Activated CD4-positive, alpha-beta T cell treated with anti-CD3 and anti-CD28 coated beads, Interleukin-2, amount 50 U/mL, for 48 hours (primary cell): ENCODE measurements around the gene ALG1.
A peak's percentile ranks its signal among the peaks of the same experiment; 100 is the strongest.
"Not testable (repeated sequence)": the region's sequence is repeated elsewhere in the genome, so short reads cannot be mapped to it uniquely, and the experiment has no call there.

Source experiments
- DNase-seq, 2 experiments: peaks; one replicate each; pipeline ENCODE4 v3.0.0-alpha.2; 2020

The ALG1 gene

DNA sequence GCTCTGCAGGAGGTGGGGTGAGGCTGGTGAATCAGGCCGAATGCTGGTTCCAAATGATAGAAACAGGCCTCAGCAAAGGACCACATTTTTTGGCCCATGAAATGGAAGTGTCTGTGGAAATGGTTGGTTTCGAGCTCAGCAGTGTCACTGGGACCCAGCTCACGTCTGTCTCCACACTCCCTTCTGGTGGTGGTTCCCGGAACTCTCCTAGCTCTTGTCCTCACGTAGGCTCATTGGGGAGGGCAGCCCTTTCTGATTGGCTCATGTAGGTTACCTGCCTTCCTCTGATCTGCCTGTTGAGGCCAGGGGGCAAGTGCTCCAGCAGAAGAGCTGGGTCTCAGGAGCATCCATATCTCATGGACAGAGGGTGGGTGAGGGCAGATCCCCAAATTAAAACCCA, 4.0 kb downstream of the ALG1 start:
- DNase-seq: no peak

DNA sequence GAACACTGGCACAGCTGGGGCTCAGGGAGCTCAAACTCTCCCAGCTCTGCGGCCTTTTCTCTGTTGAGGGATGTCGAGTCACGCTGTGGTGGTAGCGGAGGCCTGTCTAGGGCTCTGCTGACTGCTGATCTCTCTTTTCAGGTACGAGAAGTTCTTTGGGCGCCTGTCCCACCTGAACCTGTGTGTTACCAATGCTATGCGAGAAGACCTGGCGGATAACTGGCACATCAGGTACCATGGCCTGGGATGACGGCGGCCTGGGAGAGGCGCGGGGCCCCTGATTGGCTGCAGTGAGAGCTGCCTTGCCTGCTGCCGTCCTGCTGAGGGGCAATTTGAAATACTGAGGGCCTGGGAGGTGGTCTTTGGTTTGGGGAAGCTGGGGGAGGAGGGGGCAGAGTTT, 5.7 kb downstream of the ALG1 start:
- no peak for DNase-seq

DNA sequence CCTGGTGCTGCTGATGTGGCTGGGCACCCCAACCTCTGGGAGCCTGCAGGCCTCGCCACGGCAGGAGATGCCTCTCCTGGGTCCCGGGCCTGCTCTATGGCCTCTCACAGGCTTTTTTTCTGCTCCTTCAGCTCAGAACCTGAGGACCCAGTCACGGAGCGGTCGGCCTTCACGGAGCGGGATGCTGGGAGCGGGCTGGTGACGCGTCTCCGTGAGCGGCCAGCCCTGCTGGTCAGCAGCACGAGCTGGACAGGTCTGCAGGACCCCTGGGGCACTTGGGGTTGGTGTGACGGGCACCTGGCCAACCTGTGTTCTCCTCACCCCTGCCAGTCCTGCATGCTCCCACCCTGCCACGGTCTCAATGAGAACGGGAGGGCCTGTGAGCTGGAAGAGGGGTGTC, 7.0 kb downstream of the ALG1 start:
- no peak for DNase-seq

DNA sequence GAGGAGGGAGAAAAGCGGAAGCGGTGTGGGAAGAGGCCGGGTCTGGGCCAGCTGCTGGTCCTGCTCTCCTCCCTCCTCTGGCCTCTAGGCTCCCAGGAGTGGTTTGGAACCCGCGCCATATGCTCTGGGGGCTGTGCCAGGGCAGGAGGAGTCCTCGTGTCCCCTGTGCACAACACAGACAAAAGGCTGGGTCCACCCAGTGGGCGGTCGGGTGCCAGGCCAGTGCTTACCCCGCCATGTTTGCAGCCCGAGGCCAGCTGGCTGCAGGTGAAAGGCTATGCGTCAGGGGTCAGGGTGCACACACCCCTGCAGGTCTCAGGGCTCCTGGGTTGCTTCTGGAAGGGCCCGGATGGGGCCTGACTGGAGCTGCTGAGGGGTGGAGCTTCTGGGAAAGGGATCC, 8.8 kb downstream of the ALG1 start:
- DNase-seq: not testable (repeated sequence)

DNA sequence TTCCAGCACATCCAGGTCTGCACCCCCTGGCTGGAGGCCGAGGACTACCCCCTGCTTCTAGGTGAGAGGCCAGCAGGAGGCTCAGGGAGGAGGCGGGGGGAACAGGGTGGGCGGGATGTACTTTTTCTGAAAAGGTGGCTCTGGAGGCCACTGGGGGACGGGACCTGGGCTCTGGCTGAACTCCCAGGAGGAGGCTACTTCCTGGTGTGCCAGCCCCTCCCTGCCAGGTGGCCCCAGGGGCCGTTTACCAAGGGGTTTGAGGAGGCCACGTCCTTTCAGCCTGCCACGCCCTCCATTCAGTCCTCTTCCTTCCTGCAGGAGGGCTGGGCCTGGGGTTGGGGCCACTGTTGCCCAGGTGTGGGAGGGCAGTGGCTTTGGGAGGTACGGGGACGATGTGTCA, 9.4 kb downstream of the ALG1 start:
- not testable (repeated sequence) for DNase-seq

DNA sequence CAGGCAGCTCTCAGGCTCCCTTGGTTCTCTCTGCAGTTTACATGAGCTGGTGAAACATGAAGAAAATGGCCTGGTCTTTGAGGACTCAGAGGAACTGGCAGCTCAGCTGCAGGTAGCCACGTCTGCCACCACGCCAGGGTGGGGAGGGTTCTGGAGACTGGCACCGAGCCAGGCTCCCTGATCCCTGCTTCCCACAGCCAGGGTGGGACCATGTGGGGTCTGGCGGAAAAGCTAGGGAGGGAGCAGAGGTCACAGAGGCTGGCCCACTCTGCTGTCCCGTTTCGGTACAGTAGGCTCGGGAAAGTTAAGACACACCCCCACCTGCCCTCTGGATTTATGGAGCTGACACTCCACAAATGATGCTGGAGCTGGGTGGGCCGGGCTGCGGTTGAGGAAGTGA, 12.0 kb downstream of the ALG1 start:
- DNase-seq: not testable (repeated sequence)

DNA sequence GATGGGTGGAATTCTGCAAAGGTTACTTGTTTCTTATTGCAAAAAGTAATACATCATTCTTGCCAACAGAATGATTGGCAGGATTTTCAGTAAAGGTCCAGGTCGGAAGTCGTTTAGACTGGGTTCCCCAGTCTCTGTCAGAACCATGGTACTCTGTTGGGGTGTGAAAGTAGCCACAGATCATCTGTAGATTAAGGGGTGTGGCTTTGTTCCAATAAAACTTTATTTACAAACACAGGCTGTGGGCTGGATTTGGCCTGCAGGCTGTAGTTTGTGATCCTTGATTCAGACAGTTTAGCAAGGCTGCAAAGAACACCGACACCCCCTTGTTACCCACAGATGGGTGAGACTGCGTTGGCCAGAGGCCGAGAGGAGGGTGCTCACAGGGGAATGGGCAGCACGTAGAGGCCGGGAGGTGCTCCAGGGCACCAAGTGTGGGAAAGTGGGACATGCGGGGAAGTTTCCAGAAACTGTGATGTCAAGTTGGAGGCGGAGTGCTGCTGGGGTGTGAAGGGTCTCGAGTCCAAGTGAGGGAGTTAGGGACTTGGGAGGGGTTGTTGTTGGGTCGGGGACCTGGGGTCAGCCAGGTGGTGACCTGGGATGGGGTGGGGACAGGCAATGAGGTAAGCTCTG, 12.6 kb downstream of the ALG1 start:
- DNase-seq: not testable (repeated sequence)

DNA sequence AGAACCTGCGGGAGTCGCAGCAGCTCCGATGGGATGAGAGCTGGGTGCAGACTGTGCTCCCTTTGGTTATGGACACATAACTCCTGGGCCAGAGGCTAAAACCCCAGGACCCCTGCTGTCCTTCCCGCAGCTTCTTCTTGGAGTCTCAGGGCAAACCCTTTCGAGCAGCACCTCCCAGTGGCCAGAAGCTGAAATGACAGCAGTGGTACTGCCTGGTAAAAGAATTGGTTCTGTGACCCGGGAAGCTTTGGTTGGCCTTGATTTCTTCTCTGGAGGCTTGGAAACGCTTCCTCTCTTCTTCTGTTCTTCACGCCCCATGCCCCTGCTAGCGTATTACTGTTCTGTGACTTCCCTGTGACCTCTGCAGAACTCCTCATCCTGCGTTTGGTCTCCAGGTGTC, 13.2 kb downstream of the ALG1 start:
- DNase-seq: peak; percentile 62 to 74

DNA sequence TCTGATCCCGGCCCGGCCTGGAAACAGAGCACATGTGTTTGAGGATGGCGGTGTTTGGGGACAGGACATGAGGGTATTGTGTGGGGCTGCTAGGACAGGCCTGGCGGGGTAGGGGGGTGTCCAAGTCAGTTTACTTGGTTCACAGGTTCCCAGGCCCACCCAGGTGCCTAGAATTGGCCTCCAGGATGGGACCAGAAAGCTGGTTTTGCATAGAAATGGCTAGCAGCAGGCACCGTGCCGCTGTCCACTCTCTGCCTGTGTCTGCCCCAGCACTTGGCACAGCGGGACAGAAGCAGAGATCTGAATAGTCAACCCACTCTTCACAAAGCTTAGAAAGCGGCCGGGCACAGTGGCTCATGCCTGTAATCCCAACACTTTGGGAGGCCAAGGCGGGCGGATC, 14.1 kb downstream of the ALG1 start:
- not testable (repeated sequence) for DNase-seq

DNA sequence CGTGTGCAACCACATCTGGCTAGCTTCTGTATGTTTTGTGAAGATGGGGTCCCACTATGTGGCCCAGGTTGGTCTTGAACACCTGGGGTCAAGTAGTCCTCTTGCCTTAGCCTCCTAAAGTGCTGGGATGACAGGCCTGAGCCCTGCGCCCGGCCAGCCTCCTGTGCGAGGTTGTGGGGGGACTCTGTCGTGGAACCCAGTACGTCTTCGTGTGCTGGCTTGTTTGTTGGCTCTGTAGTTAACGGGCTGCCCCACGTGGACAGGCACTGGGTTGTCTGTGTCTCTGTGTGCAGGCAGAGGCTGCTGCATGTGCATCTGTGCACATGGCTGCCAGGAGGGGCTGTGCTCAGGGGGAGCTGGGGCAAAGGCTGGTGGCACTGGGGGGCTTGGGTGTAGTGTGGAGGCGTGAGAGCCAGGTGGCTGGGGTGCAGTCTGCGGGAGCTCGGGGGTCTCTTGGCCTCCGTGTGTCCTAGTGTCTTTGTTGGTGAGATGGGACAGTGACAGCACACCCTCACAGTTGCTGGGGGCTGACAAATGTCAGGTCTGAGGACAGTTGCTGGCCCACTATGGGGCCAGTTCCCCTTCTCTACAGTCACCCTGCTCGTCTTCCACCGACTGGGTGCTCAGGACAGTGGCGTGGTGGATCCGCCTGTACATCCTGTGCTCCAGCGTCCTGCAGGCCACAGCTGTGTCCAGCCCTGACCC, 16.6 kb downstream of the ALG1 start:
- not testable (repeated sequence) for DNase-seq

DNA sequence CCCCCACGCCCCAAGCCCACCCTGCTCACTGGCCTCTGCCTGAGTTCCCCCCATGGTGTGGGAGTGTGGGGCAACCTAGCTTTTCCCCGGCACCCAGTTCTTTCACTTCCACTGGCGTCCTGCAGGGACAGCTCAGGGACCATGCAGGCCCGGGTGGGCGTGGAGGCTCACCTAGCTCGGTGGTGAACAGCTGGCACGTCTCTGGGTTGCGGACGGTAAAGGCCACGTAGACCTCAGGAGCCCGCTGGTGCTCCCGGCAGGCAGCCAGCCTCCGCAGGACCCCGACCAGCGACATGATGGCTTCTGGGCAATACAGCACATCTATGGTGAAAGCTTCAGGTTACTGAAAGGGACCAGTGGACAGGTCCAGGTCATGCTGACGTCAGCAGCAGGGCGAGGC, 17.3 kb downstream of the ALG1 start:
- not testable (repeated sequence) for DNase-seq

DNA sequence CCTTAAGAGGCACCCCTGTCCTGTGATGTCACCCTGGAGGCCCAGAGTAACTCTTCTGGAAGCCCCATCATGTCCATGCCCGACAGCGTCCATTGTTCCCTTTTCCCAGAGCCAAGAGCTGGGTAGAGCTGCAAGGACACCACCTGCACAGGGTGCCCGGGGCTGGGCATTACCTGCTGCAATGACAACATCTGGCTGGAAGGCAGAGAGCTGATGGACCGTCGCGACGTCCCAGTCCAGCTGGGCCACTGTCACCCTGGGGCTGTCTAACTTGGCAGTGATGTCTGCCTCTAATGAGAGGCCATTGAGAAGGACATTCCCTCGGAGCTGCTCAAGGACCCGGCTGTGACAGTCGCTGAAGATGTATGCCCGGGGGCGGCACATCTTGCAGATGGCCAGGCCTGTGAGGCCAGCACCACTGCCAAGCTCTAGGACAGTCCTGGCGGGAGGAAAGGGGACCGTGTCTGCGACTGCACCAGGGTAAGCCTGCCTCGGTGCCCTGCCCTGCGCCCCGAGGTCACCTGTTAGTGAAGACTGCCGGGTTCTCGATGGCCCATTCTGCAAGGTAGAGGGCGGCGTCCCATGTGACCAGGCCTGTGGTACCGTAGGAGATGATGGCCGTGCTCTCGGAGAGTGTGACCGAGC, 18.4 kb downstream of the ALG1 start:
- DNase-seq: not testable (repeated sequence)

DNA sequence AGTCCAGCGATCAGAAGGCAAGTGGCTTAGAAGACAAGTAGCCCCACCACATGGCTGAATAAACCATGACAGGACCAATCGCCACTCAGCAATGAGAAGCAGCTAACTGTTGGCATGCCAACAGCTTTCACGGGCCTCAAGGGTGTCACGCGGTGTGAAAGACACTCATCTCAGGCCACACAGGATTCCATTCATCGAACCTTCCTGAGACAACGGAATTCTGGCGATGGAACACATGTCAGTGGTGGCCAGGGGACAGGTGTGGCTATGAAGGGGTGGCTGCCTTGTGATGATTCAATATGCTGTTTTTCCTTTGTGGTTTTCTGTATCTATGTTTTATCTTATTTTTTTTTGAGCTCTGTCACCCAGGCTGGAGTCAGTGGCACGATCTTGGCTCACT, 18.9 kb downstream of the ALG1 start:
- DNase-seq: not testable (repeated sequence)

DNA sequence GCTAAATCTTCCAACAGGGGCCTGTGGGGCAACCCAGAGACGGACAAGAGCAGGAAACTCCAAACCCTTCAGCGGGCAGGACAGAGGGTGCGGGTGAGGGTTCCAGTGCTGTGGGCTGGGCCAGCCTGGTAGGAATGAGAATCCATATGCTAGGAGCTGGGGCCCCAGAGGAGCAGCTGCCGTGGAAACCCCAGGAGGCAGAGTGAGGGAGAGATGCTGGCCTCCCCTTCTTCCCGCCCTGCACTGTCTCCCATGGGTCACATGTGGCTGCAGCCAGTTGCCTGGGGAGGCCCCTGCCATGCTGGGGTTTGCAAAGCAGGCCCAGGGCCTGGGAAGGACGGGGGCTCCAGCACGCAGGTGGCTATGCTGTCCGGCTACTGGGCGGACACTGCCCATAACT, 21.4 kb downstream of the ALG1 start:
- DNase-seq: not testable (repeated sequence)

DNA sequence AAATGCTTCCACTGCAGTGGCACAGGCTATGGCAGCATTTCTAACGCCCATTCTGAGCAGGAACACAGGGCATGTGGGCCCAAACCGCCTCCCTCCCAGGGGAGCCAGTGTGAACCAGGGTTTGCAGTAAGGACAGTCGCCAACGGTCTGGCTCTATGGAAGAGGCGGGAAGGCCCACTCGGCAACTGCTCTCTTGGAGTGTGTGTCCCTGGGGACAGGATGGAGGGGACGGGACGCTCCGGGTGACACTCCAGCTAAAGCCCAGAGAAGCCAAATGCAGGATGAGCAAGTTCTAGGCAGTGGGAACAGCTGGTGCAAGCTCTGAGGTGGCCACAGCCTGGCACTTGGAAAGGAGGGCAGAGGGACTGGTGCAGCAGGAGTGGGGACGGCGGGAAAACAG, 22.1 kb downstream of the ALG1 start:
- not testable (repeated sequence) for DNase-seq

DNA sequence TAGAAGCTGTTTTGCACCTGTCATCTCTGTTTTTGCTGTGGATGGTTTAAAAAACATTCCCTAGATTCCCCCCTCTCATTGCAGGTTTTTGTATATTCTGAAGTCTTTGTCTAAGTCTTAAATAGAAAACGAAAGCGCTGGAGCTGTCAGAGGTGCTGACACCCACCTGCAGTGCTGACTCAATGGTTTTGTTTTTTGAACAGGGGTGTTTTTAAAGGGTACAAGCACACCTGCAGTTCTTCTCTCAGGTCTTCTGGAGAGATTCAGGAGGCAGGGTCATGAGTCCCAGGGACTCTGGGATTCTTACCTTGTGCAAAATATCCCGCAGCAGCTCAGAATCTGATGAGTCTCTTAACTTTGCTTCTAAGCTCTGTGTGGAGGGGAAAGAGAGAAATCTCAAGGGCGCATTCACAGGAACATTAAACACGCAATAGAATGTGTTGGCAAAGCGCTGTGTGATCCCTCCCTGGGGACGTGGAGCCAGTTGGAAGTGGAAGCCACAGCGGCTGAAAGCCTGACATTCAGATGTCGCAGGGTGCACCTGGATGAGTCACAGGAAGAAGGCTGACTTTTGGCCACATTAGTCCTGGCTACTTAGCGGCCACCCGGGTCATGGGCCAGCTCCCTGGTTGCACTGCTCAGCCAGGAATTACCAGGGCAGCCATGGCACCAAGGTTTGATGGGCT, 23.6 kb downstream of the ALG1 start:
- DNase-seq: not testable (repeated sequence)

DNA sequence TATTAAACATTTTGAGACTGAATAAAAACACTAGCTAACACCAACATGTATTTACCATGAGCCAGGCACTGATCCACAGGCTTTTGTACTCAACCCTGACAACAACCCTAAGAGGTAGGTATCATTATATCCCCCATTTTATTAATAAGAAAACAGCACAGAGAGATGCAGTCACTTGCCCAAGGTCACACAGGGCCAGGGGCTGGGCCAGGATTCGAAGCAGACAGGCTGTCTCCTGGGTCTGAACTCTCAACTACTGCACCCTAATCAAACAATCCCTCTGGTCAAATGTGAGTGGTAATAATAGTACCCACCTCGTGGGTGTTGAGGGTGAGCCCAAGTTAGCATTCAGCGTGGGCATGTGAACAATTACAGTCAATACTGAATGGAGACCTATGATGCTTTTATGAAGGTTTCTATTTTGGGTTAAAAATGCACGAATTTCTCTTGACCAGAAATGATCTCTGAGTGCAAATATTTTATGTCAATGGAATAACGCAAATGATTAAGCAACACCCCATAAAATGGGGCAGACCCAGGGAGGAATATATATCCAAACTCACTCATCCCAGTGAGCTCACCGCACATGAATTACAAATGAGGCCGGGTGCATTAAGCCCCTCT, 24.9 kb downstream of the ALG1 start:
- not testable (repeated sequence) for DNase-seq

DNA sequence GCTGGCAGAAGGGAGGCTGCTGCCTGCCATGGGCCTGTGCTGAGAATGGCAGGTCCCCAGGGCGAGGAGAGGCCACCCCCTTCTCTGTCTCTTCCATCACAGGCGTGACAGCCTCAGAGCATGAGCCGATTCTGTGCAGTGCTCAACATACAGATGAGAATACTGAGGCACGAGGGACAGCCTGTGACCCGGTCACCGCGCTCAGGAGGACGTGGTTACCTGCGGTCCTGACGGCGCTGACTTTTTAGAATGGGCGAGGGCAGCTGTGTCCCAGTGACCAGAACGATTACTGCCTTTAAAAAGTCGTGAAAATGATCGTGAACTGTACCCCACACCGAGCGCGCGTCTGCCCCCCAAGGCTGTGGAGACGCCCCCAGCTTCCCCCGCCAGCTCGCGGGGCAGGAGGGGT, 25.4 kb downstream of the ALG1 start:
- peak; percentile 25 to 37 for DNase-seq

DNA sequence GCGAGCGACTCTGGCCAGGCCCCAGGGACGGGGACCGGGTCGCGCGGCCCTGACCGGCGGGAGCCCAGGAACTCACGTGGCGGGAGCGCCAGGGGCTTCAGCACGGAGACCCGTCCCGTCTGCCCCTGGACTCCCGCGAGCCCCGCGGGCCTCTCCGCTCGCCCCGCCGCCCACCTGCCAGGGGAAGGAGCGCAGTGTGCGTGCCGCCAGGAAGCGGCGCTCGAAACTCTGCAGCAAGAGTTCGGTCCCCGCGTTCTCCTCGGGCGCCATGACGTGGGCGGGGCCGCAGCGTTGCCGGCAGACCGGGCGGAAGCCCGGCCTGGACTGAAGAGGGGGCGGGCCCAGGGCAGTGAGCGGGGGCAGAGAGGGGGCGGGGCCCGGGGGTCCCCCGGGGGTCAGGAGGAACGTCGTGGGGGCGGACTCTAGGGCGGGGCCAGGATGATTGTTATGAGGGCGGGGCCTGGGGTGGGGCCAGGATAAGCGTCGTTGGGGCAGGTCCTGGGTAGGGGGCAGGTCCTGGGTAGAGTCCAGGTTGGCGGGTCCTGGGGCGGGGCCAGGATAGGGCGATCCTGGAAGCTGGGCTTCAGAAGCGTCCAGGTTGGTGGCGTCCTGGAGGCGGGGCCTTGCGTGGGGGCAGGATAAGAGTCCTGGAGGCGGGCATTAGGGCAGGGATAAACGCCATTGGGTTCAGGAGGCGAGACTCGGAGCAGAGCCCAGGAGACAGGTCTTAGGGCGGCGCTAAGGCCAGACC, 26.0 kb downstream of the ALG1 start, which contains the start of gene EEF2KMT:
EEF2KMT (minus strand) TSS at position 326 of the 751 bp plus-strand sequence; CDS start at position 270, 56 bp downstream.
- peak; percentile 98 to 99 for DNase-seq

DNA sequence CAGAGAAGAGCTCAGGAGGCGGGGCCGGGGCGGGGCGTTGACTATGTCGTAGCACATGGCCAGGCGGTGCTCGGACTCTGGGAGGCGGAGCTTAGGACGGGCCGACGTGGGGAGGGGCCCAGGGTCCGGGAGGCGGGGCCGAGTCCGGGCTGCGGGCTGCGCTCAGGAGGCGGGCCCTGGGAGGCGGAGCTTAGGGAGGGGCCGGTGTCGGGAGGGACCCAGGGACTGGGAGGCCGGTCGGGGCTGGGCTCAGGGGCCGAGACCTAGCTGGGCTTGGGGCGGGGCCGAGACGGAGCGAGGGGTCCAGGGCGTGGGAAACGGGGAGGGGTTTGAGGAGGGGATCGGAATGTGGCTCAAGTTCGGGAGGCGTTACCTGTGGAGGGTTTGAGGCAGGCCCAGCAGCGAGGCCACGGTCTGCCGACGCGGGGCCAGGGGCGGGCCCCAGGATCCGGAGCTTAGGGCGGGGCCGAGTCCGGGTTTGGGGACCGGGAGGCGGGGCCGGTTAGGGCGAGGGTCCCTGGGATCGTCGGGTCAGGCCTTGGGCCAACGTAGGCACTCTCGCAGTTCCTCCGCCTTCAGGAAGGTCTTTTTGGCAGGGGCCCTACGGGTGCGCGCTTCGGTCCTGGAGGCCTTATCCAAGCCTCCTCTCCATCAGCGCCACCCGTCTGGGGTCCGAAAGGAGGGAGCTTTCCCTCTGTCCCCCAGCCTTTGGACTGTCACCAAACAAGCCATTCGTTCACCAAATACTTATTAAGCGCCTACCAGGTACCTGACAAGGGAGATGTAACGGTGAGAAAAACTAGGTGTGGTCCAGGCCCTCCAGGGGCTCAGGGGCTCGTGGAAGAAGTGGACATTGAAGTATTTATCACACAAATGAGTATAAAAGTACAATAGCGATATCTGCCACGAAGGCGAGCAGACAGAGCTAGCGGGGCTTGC, 26.8 kb downstream of the ALG1 start:
- DNase-seq: peak; percentile 73 to 78

DNA sequence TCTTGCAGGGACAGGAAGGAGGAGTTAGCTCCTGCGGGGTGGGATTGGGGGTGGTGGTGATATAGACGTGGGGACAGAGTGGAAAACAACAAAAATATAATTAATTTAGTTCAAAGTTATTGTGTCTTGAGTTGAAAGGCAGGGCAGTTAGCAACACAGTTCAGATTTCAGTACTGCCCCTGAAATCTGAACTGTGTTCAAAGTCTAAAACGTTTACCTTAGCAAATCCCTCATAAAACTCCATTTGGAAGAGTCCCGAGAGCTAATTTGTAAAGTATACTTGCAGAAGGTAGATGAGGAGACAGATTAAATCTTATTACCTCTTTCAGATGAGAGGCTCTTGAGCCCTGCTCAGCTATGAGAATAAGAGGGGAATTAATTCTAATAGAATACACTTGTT, 27.5 kb downstream of the ALG1 start:
- not testable (repeated sequence) for DNase-seq
